Measurements from ENCODE around the gene TUBGCP3.

- TF ChIP-seq POLR2A (IDR thresholded peaks at IDR 0.05), result no peak
- TF ChIP-seq CTCF (IDR thresholded peaks at IDR 0.05 in 8 of 11, conservative IDR thresholded peaks at IDR 0.05 in 3 of 11), result no peak
- no peak for TF ChIP-seq POLR2AphosphoS5 (IDR thresholded peaks at IDR 0.05)
Measured at GRCh38 chr13:112574834-112575613, 12.9 kb downstream of the TUBGCP3 start.

Measured in spleen (tissue), 7 donors.